Upper lobe of left lung (tissue), 6 donors: ENCODE results near the gene SYNJ1. TPM values are rescaled to one million over a fixed set of nuclear protein-coding genes. Genes with fewer than 3 reads are reported as not detected.

Source experiments
- ATAC-seq, 2 donors: fragments of 200-7000 bp; cut with Tn5 transposase; one replicate each; pipeline ENCODE4 v1.9.1; 2022; ENCODE audit warnings: mild to moderate bottlenecking in 2 of 2, moderate library complexity in 2 of 2; ENCODE audit not compliant: low FRiP score in 2 of 2
- DNase-seq, 2 donors: peaks; one replicate each; pipeline ENCODE4 v3.0.0-alpha.2; 2019 to 2020
- H3K27ac ChIP-seq, 4 donors: fragments of 200-600 bp; sonication (generic); one replicate each; pipeline ENCODE4 v1.5.1; 2016 to 2019
- H3K27me3 ChIP-seq, 4 donors: fragments of 200-600 bp; sonication (generic); one replicate each; pipeline ENCODE4 v1.5.1; 2017 to 2019
- H3K36me3 ChIP-seq, 4 donors: fragments of 200-600 bp; sonication (generic); one replicate each; pipeline ENCODE4 v1.5.1; 2016 to 2019
- H3K4me1 ChIP-seq, 4 donors: fragments of 200-600 bp; sonication (generic); one replicate each; pipeline ENCODE4 v1.5.1; 2018 to 2019
- H3K4me3 ChIP-seq, 4 donors: fragments of 200-600 bp; sonication (generic); one replicate each; pipeline ENCODE4 v1.5.1; 2017 to 2019; ENCODE audit warnings: mild to moderate bottlenecking in 2 of 4, moderate library complexity in 1 of 4
- H3K9me3 ChIP-seq, 4 donors: fragments of 200-600 bp; sonication (generic); one replicate each; pipeline ENCODE4 v1.5.1; 2018 to 2019
- EP300 ChIP-seq, 4 donors: sonication (generic); formaldehyde crosslinking; IDR thresholded peaks; one replicate each; pipeline ENCODE4 v1.5.1; 2017; ENCODE audit warnings: antibody characterized with exemption in 4 of 4, control low read depth in 2 of 4
- POLR2A ChIP-seq, 4 donors: fragments of 450-650 bp; IDR thresholded peaks; one replicate each; pipeline ENCODE4 v1.5.1; 2016 to 2017; ENCODE audit warnings: antibody characterized with exemption in 4 of 4, mild to moderate bottlenecking in 2 of 4
- POLR2AphosphoS5 ChIP-seq, 2 donors: sonication (generic); formaldehyde crosslinking; IDR thresholded peaks; one replicate each; pipeline ENCODE4 v1.5.1; 2017; ENCODE audit warnings: antibody characterized with exemption in 2 of 2
- WGBS, 2 donors: methylation state at CpG; one replicate each; pipeline ENCODE4 v1.1.5; 2017 to 2018; 5-methylcytosine and 5-hydroxymethylcytosine counted together
- total RNA-seq, 6 donors: library from RNA; depleted of rRNA in 4 of 6; stranded (reverse); fragments of >200 nt in 4 of 6; gene quantifications; one replicate each; pipeline versions ENCODE4 v1.1.0 to v1.2.1, GENCODE V29; 2016 to 2021
- TF ChIP-seq, protein P1 (sequence below), 6 experiments: fragments of 450-650 bp in 4 of 6; fragments of 200-600 bp in 2 of 6; sonication (generic) in 2 of 6; IDR thresholded peaks; one replicate each; pipeline ENCODE4 v1.5.1; 2016 to 2019; ENCODE audit warnings: antibody characterized with exemption in 6 of 6
- donor health status: DM: no; HTN: no; CAD: no; lungs with moderate emphysema.
- donor health status: DM: no; HTN: yes; CAD: no; lungs with severe emphysema.

SYNJ1 gene
- total RNA-seq, 6 donors from 2014 or later = 11.1 to 24.4 (median 16.7) TPM

DNA sequence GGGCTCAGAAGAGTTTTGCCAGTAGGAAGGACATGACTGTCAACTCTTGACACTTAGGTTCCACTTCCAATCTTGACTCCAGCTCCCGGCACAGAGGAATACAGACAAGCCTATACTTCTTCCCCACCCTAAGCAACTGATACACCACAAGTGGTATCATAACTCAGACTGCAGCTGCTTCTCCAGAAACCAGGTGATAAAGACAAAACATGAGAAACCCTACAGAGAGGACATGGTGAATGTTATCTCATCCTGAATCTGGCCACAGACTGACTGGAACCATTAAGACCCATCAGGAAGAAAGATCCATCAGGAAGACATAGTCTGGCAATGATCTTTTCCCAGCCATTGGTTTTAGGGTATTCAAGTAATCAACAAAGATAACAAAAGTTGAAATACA is 30.0 kb upstream of the SYNJ1 start:
- DNase-seq (no peak), ATAC-seq (no peak)
- 100% methylated on average over 1 of the region's 1 CpG for WGBS, 2 donors
- TF ChIP-seq POLR2AphosphoS5 (IDR thresholded peaks at IDR 0.05) = no peak
- H3K36me3 ChIP-seq = peaks cover 20 to 87% (median 44%) of the 10 kb centered on the region in 4 donors
- no peaks in the 10 kb centered on the region for H3K9me3 ChIP-seq
- no peaks in the 10 kb centered on the region for H3K27me3 ChIP-seq
- H3K27ac ChIP-seq = no peak overlapping the region
- H3K4me1 ChIP-seq = no peaks in the 10 kb centered on the region
- no peak overlapping the region for H3K4me3 ChIP-seq

DNA sequence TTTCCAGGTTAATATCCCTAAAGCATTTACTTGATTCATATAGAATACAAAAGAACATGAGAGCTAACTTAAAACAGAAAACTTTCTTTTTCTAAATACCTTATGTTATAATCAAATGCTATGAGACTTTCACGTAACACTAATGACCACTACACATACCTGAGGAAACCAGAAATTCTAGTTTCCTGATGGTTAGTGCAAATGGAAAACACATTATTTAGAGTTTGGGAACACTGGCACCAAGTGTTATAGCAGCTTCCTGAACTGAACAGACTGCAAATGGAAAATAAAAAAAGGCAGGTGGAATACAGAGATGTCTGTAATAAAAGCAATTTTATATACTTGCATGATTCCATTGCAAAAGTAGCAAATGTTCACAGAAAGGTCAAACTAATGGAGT is 28.3 kb upstream of the SYNJ1 start:
- H3K9me3 ChIP-seq = no peaks in the 10 kb centered on the region
- TF ChIP-seq, protein P1, sequence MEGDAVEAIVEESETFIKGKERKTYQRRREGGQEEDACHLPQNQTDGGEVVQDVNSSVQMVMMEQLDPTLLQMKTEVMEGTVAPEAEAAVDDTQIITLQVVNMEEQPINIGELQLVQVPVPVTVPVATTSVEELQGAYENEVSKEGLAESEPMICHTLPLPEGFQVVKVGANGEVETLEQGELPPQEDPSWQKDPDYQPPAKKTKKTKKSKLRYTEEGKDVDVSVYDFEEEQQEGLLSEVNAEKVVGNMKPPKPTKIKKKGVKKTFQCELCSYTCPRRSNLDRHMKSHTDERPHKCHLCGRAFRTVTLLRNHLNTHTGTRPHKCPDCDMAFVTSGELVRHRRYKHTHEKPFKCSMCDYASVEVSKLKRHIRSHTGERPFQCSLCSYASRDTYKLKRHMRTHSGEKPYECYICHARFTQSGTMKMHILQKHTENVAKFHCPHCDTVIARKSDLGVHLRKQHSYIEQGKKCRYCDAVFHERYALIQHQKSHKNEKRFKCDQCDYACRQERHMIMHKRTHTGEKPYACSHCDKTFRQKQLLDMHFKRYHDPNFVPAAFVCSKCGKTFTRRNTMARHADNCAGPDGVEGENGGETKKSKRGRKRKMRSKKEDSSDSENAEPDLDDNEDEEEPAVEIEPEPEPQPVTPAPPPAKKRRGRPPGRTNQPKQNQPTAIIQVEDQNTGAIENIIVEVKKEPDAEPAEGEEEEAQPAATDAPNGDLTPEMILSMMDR (IDR thresholded peaks at IDR 0.05) = no peak
- TF ChIP-seq POLR2AphosphoS5 (IDR thresholded peaks at IDR 0.05) = no peak
- TF ChIP-seq POLR2A (IDR thresholded peaks at IDR 0.05) = no peak
- TF ChIP-seq EP300 (IDR thresholded peaks at IDR 0.05) = no peak
- no peak for DNase-seq
- 67 to 71% methylated on average over 1 of the region's 1 CpG for WGBS, 2 donors
- H3K27me3 ChIP-seq = no peaks in the 10 kb centered on the region
- ATAC-seq = no peak
- H3K4me3 ChIP-seq = no peak overlapping the region
- no peak overlapping the region for H3K27ac ChIP-seq
- no peaks in the 10 kb centered on the region for H3K4me1 ChIP-seq
- peaks cover 13 to 86% (median 34%) of the 10 kb centered on the region in 4 donors for H3K36me3 ChIP-seq

DNA sequence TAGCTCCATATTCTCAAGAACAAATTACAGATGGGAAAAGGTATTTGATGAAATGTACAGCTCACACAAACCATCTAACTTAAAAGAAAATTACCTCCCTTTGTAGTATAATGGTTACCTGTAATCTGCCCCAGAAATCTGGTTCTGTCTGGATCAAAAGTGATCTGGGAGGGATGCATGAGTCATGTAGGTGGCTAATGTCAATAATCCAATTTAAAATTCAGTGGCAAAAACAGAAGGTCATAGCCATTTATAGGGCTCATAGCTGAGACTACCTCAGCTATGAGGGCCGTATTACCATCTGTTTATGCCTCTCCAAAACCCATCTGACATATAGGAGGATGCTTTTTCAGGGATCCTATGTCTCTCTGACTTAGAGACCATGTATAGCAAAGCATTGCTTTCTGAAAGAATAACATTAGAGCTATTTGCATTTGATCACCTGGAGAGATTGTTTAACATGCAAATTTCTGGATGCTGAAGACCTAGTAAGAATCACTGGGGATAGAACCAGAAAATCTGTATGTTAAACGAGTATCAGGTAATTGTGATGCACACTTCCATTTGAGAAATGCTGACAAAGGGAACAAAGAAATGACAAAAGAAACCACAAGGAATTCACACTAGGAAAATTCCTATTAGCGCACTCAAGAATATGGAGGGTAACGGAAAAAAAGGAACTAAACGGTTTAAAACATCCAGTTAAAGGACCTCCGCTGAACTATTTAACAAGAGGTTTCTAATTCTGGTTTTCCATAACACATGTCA is 26.2 kb upstream of the SYNJ1 start:
- ATAC-seq = no peak
- no peak overlapping the region for H3K27ac ChIP-seq
- TF ChIP-seq, protein P1 (IDR thresholded peaks at IDR 0.05) = no peak
- TF ChIP-seq EP300 (IDR thresholded peaks at IDR 0.05) (no peak), POLR2A (IDR thresholded peaks at IDR 0.05) (no peak), POLR2AphosphoS5 (IDR thresholded peaks at IDR 0.05) (no peak)
- H3K4me3 ChIP-seq = no peak overlapping the region
- 93% methylated on average over 6 of the region's 6 CpGs for WGBS, 2 donors
- peaks cover 13 to 86% (median 33%) of the 10 kb centered on the region in 4 donors for H3K36me3 ChIP-seq
- H3K9me3 ChIP-seq = no peaks in the 10 kb centered on the region
- DNase-seq = no peak
- H3K4me1 ChIP-seq = no peaks in the 10 kb centered on the region
- no peaks in the 10 kb centered on the region for H3K27me3 ChIP-seq

DNA sequence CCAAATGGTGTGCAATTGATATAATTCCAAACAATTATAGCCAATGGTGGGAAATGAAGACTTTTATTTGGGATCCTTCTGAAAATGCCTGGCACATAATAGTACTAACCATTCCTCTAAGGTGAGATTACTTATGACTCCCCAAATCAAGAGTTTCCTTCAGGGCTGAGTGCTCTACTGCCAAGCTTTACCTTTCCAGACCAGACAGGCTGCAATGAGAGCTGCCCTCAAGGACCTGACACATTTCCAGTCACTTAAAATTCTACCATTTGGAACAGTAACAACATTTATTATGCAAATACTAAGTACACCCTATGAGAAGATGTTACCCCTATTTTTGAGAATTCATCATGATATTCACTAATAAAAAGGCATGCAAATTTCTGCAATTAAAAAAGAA is 22.6 kb upstream of the SYNJ1 start:
- Histone ChIP-seq H3K4me1 (no peaks in the 10 kb centered on the region), H3K4me3 (no peak overlapping the region), H3K27ac (no peak overlapping the region), H3K27me3 (no peaks in the 10 kb centered on the region), H3K36me3 (peaks cover 9 to 91% (median 57%) of the 10 kb centered on the region in 4 donors), H3K9me3 (no peaks in the 10 kb centered on the region)
- ATAC-seq (no peak), DNase-seq (no peak)
- TF ChIP-seq POLR2AphosphoS5 (IDR thresholded peaks at IDR 0.05) (no peak), EP300 (IDR thresholded peaks at IDR 0.05) (no peak), POLR2A (IDR thresholded peaks at IDR 0.05) (no peak)
- TF ChIP-seq, protein P1 (IDR thresholded peaks at IDR 0.05) = no peak

DNA sequence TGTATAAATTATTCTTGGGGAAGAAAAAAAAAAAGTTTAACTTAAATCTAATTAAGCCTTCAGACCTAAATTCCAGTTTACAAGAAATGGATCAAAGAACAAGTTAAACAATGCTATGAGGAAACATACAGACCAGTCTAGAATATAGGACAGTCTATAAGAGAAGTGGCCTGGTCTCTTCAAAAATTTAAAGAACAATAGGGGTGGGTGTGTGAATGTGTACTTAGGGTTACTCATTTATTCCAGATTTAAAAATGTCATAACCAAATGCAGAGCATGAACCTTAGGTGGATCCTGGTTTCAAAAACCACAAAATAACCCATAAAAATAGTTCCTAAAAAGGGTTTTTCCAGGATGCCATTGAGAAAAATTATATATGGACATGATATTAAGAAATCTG is 21.8 kb upstream of the SYNJ1 start:
- H3K9me3 ChIP-seq = no peaks in the 10 kb centered on the region
- no peaks in the 10 kb centered on the region for H3K27me3 ChIP-seq
- H3K4me3 ChIP-seq = no peak overlapping the region
- DNase-seq (no peak), ATAC-seq (no peak)
- H3K4me1 ChIP-seq = no peaks in the 10 kb centered on the region
- no peak overlapping the region for H3K27ac ChIP-seq
- H3K36me3 ChIP-seq = peaks cover 12 to 91% (median 58%) of the 10 kb centered on the region in 4 donors
- TF ChIP-seq, protein P1 (IDR thresholded peaks at IDR 0.05) = no peak
- no peak for TF ChIP-seq EP300 (IDR thresholded peaks at IDR 0.05)
- no peak for TF ChIP-seq POLR2A (IDR thresholded peaks at IDR 0.05)
- TF ChIP-seq POLR2AphosphoS5 (IDR thresholded peaks at IDR 0.05) = no peak
